GM18508 (cell line): ENCODE data around the gene CRLF1.

Experiments
- ATAC-seq: cut with Tn5 transposase; IDR thresholded peaks from one replicate; pipeline ENCODE4 v1.9.1; 2021; ENCODE audit warnings: moderate number of reproducible peaks; ENCODE audit not compliant: insufficient read depth, unreplicated experiment

The CRLF1 gene

GRCh38 chr19:18636969-18637629 is 30.5 kb upstream of the CRLF1 start, which contains the start of gene KLHL26:
Gene KLHL26 (plus strand): TSS chr19:18637028. CDS start chr19:18637055, 27 bp downstream.
- ATAC-seq: no peak

GRCh38 chr19:18636183-18636968 is 29.8 kb upstream of the CRLF1 start:
- peak; percentile 72 for ATAC-seq

GRCh38 chr19:18635831-18636182 is 29.2 kb upstream of the CRLF1 start:
- ATAC-seq: no peak

GRCh38 chr19:18634612-18635297 is 28.2 kb upstream of the CRLF1 start:
- no peak for ATAC-seq

GRCh38 chr19:18633321-18633720 is 26.7 kb upstream of the CRLF1 start:
- no peak for ATAC-seq

- ATAC-seq: no peak
Measured at GRCh38 chr19:18629166-18630088, 22.8 kb upstream of the CRLF1 start.

- ATAC-seq: no peak
Measured at GRCh38 chr19:18626906-18627305, 20.3 kb upstream of the CRLF1 start.

GRCh38 chr19:18620902-18621301 is 14.3 kb upstream of the CRLF1 start:
- no peak for ATAC-seq

GRCh38 chr19:18620311-18620710 is 13.7 kb upstream of the CRLF1 start:
- ATAC-seq: no peak

- no peak for ATAC-seq
Measured at GRCh38 chr19:18618236-18618635, 11.6 kb upstream of the CRLF1 start.

- no peak for ATAC-seq
Measured at GRCh38 chr19:18617562-18617961, 11.0 kb upstream of the CRLF1 start.

- no peak for ATAC-seq
Measured at GRCh38 chr19:18616023-18616422, 9.4 kb upstream of the CRLF1 start.

- ATAC-seq: no peak
Measured at GRCh38 chr19:18613589-18614234, 7.1 kb upstream of the CRLF1 start.

- no peak for ATAC-seq
Measured at GRCh38 chr19:18612772-18613588, 6.4 kb upstream of the CRLF1 start, which contains the start of gene TMEM59L. Gene TMEM59L (plus strand): TSS chr19:18612870. CDS start chr19:18612959, 89 bp downstream.

- no peak for ATAC-seq
Measured at GRCh38 chr19:18612051-18612771, 5.6 kb upstream of the CRLF1 start.

GRCh38 chr19:18611327-18612050 is 4.9 kb upstream of the CRLF1 start:
- no peak for ATAC-seq

GRCh38 chr19:18610556-18611326 is 4.1 kb upstream of the CRLF1 start:
- no peak for ATAC-seq
